HG03469 (cell line): ENCODE data around the gene TCIRG1.
"Not testable (repeated sequence)": the region's sequence is repeated elsewhere in the genome, so short reads cannot be mapped to it uniquely, and the experiment has no call there.

ENCODE experiments used
- ATAC-seq: cut with Tn5 transposase; IDR thresholded peaks from one replicate; pipeline ENCODE4 v1.9.1; 2021; ENCODE audit warnings: mild to moderate bottlenecking, moderate library complexity, moderate number of reproducible peaks; ENCODE audit not compliant: unreplicated experiment

TCIRG1 gene

GRCh38 chr11:68077617-68078582 lies 39.1 kb downstream of the TCIRG1 start:
- ATAC-seq, result no peak

GRCh38 chr11:68080860-68081259 lies 42.0 kb downstream of the TCIRG1 start:
- no peak for ATAC-seq

- ATAC-seq, result no peak
These were observed 42.9 kb downstream of the TCIRG1 start for GRCh38 chr11:68081691-68082090.

- ATAC-seq, result no peak
These were observed 43.7 kb downstream of the TCIRG1 start for GRCh38 chr11:68082481-68082880.

- ATAC-seq, result no peak
These were observed 44.7 kb downstream of the TCIRG1 start for GRCh38 chr11:68083517-68083916.

- no peak for ATAC-seq
These were observed 50.9 kb downstream of the TCIRG1 start for GRCh38 chr11:68089679-68090078.

- ATAC-seq, result no peak
These were observed 51.5 kb downstream of the TCIRG1 start for GRCh38 chr11:68090287-68090686.

GRCh38 chr11:68090706-68091105 lies 51.9 kb downstream of the TCIRG1 start:
- ATAC-seq, result no peak

GRCh38 chr11:68092411-68092810 lies 53.6 kb downstream of the TCIRG1 start:
- no peak for ATAC-seq

GRCh38 chr11:68092946-68093345 lies 54.1 kb downstream of the TCIRG1 start:
- not testable (repeated sequence) for ATAC-seq

- ATAC-seq, result no peak
These were observed 54.7 kb downstream of the TCIRG1 start for GRCh38 chr11:68093565-68093964.

GRCh38 chr11:68096962-68097361 lies 58.1 kb downstream of the TCIRG1 start:
- ATAC-seq, result no peak

- ATAC-seq, result no peak
These were observed 60.2 kb downstream of the TCIRG1 start for GRCh38 chr11:68099057-68099456.

- no peak for ATAC-seq
These were observed 60.9 kb downstream of the TCIRG1 start for GRCh38 chr11:68099474-68100405.
